Measurements from ENCODE around the gene CANT1.
"Not testable (repeated sequence)": the region's sequence is repeated elsewhere in the genome, so short reads cannot be mapped to it uniquely, and the experiment has no call there.

CANT1 gene

DNA sequence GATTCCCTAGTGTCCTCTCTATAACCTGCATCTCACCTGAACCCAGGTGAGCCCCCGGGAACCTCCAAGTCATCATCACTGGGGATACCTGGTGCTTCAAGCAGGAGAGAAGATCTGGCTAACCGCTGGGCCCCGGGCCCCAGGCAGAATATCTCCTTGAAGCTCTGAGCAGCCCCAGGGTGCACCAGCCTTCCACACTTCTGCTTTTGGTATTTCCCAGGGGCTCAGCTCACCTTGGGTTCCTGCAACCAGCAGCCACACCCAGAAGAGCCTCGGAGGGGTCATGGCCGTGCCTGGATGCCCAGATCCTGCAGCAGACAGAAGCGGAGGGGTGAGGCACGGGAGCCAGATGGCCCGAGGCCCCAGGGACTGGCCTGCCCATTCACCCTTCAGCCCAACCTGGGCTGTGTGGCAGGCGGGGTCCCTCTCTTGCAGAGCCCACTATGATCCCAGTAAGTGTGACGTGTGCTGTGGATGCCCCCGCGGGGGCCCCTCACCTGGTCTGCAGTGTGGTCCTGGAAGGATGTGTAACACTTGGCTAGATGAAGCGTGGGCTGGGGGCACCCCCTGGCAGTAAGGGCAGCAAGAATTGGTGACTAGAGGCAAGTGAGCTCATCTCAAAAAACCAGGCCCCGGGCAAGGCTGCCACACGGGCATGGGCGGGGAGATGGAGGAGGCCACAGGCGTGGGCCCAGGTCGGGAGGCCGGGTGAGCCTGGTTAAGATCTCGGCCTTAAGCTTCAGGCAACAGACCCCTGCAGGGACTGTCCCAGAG, 32.5 kb downstream of the CANT1 start:
- no peak for DNase-seq (ENCODE audit: low read depth)

DNA sequence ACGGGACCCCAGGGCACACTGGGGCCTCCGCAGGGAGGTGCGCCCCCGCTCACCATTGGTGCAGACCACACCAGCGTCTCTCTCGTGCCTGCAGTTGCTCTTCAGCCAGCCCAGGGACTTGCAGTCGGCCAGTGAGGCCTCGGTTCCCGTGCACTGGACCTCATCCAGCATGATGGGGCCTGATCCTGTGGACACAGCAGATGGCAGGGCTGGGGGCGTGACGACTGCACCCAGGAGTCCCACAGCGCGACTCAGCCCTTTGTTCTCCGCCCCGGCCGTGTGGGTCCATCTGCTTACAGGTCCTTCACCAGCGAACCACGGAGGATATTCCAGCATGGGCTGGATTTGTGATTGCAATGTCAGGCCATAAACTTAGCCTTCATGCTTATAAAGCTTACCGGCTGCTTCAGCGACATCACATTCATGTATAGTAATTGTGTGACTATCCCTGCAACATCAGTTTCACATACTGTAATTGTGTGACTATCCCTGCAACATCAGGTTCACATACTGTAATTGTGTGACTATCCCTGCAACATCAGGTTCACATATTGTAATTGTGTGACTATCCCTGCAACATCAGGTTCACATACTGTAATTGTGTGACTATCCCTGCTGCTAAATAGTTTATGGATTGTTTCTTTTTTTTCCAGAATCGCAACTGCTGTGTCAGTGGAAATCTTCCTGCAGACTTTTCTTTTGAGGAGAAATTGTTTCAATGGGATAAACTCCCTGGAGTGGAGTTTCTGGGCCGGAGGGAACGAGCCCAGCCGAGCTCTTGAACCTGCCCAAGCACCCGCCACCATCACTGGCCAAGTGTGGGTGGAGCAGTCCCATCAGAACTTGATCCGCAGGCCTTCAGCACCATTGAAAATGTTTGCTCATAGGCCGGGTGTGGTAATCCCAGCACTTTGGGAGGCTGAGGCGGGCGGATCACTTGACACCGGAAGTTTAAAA, 34.7 kb downstream of the CANT1 start:
- no peak for DNase-seq (ENCODE audit: low read depth)

DNA sequence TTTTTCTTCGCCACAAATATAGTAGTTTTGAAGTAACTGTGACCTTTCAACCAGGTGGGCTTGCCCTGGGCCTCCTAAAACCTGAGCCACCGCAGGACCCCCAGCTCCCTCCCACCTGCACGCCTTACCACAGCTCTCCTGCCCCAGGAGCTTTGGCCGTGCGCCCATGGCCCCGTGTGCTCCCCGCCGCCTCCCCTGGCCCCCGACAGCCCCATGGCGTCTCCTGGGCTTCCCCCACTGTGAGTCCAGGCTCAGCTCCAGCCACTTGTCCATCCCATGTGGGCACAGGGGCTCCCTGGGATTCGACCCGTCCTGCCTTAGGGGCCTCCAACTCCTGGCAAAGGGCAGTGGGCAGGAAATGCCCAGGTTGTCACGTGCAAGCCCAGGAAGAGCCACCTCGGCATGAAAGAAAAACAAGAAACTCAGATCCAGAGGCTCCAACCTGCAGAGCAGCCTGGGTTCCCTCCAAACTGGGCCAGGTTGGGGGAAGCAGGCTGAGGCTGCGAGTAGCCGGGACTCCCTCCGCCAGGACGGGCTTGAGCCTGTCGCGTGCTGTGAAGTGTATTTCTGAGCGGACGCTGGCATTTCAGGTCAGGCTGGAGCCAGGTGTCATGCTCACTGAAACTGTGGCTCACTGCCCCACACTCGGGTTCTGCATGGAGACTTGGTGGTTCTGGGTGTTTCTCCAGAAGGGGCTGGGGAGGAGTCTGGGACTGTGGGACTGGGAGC, 35.6 kb downstream of the CANT1 start:
- DNase-seq (ENCODE audit: low read depth), result no peak

DNA sequence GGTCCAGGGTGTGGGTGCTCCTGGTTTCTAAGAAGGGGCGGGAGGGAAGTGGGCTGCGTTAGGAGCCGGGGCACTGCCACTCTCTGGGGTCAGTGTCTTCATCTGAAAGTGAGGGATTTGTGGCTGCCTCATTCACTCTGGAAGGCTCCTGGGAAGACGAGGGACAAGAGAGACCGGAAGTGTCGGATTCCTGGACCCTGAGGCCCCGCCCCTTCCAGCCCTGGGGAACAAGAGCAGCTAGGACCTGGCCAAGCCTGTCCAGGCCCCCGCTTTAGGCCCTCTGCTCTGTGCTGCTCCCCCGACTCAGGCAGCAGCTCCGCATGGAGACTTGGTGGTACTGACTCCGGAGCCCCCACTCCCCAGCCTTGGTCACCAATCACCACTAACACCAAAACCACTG, 36.4 kb downstream of the CANT1 start:
- no peak for DNase-seq (ENCODE audit: low read depth)

DNA sequence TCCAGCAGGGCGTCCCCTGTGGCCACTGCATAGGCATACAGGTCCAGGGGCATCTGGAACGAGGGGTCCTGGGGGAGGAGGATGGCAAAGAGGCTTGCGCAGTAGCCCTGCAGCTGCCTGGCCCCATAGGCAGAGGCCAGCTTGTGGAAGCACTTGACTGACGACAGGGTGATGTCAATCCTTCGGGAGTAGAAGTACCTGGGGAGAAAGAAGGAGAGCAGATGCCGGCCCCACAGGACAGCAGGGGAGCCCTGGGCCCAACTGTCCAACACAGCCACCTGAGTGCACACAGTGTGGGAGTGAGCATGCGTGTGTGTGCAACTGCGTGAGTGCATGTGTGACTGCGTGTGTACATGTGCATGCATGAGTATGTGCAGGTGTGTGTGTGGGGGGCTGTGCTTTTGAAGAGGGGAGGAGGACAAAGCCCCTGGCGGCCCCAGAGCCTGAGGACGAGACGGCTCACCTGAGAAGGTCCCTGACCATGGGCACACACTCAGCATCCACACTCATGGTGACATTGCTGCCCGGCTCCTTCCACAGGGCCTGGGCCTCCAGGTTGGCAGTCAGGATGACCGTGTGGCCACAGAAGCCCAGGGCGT, 37.0 kb downstream of the CANT1 start:
- DNase-seq (ENCODE audit: low read depth), result no peak

DNA sequence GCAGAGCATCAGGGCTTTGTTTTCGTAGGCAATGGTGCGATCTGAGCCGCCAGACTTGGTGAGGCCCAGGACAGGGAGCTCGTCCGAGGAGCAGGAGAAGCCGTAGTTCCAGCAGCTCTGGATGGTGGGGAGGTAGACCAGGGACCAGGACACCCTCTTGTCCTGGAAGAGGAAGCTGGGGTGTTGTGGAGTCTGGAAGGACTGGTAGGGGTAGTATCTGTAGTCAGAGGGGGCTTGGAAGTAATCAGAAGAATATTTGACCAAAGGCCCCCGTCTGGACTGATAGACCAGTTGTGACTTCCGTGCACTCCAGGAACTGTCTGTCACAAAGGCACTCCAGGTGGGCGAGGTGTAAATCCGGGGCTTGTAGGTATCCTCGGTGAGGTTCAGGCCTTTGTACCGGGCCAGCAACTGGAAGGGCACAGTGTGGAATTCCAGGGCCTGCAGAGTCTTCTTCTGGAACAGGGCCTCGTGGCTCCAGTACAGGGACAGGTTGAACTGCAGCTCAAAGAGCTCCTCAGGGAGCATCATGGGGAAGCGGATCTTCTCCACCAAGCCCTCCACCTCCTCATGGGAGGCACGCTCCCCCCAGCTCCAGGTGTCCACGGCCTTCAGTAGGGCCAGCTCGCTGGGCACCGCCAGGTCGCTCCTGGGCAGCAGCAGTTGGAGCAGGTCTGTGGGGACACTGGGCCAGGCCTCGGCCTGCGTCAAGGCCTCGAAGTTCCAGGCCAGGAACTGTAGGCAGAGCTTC, 37.6 kb downstream of the CANT1 start:
- DNase-seq (ENCODE audit: low read depth), result no peak

DNA sequence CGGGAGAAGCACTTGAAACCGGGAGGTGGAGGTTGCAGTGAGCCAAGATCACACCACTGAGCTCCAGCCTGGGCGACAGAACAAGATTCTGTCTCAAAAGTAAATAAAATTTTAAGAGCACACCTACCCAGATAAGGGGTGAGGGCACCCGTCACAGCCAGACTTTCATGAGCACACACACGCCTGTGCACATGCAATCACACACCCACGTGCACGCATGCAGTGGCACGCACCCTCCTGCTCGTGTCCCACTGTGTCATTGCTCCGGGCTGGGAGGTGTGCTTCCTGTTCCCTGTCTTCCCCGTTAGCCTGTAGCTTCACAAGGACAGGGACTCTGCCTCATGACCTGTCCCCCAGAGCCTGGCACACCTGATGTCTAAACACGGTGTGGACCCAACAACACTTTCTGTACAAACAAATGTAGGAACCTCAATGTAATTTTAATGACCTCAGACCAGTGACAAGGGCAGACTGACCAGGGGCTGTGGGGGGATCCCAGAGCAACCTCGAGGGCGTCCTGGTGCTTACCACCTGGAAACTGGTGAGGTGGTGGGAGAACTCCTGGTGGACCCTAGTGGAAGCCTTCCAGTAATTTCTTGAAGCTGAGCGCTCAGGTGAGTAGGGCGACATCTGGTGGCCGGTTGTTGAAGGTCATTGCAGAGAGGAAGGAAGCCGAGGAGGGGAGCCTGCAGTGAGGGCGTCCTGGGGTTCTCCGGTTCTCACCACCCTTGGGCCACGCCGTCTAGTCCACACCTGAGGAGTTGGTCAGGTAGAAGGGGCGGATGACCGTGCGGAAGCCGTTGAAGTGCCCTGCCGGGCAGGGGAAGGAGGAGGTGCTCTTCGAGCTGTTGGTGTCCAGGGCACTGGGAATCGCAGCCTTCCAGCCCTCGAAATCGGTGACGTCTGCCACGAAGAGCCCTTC, 38.5 kb downstream of the CANT1 start:
- peak; percentile 33 for DNase-seq (ENCODE audit: low read depth)

DNA sequence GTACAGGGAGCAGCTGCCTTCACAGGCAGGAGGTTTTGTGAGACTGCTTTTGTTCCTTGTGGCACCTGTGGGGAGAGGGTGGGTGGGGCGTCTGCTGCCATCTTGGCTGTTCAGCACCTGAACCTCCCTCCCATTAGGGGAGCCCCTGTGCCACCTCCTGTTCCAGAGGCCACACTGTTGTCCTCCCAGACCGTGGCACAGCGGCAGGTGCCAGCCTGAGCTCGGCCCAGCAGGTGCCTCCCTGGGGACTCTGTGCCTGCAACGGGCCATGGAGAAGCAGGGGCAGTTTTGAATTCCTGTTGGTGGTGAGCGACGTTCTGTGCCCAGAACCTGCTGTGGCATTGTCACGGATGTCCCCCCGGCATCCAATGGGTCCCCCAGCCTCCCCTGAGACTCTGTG, 39.7 kb downstream of the CANT1 start:
- DNase-seq (ENCODE audit: low read depth), result no peak

DNA sequence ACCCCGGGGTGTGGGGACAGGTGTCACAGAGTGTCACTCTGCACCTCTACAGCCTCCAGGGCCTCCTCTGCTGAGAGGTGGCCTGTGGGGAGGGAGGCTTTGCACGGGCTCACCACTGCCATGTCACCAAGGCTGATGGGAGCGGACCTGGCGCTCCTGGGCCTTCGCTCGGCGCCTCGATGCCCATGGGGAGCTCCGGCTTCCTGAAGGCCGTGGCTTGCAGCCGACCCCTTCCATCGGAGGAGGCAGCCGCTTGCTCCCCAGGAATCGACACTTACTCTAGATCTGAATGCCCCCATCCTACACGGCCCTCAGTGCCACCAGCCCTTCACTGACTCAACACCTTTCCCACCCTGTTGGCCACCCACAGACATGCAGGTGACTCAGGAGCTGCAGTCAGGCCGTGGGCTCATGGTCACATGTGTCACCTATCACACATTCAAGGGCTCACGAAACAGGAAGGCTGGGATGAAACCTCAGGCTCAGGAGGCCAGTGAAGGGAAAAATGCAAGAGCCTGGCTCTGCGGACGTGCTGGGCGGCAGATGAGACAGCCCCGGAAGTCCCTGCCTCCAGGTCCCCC, 41.7 kb downstream of the CANT1 start:
- DNase-seq (ENCODE audit: low read depth), result no peak

DNA sequence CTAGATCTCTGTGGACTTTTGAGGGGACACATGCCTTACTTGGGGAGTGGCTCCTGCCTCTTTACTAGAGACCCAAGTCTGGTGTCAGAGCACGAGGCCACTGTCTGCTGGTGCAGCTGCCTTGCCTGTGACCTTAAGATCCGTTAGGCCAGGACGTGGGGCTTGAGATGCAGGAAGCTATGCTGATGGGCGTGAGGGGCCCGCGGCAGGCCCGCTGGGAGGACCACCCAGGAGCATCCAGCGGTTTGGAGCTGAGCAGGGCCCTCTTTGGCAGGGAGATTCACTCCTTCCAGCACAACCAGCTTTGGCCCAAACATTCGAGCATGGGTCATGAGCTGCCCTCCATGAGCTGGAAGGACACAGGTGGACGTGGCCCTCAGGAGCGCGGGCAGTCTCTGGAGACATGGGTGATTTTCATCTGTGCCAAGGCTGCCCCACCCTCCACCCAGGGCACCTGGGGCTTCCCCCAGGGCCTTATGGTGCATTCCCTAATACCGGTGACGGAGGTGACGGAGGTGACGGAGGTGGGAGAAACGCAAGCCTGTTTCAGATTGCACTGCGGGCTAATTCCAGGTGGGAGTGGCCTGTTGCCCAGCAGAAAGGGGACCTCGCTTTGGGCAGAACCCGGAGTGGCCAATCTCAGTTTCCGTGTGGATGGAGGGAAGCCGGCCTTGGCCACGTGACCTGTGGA, 42.5 kb downstream of the CANT1 start:
- DNase-seq (ENCODE audit: low read depth), result no peak

DNA sequence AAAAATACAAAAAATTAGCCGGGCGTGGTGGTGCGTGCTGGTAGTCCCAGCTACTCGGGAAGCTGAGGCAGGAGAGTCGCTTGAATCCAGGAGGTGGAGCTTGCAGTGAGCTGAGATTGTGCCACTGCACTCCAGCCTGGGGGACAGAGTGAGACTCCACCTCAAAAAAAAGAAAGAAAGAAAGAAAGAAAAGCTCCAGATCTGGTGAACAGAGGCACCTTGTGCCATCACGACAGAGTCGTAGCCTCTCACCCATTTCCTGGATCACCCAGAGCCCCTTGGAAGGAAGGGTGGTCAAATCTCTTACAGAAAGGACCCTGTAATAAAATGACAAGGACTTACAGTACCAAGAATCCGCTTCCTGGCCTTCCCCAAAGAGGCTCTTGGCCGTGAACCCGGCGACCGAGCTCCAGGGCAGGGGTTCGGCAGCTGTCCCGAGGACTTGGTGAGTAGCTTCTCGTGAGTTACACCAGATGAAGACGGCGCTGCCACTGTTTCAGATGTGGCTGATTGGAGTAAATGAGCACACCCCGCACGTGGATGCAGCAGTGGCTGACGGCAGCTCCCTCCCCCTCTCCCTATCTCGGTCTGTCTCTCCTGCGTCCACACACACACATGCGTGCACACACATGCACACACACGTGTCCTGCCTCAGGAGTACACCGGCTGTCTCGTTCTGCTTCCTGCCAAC, 43.3 kb downstream of the CANT1 start:
- no peak for DNase-seq (ENCODE audit: low read depth)

DNA sequence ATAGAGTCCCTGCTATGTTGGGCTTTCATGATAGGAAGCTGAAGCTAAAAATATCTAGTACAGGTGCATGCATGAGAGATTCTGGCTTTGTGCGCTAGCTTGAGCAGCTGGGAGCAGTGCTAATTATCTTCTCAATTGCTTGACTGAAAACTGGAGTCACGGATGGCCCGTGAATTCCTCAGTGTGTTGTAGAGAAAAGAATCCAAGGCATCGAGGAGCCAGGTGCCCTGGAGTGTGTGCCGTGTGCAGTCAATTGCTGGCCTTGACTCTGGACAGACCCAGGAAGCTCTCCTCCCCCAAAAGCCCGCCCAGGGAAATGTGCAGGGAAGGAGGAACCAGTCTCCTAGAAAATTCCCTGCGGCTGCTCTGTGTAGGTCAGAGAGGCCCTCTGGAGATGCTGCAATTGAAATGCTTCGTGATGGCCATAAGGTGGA, 44.1 kb downstream of the CANT1 start:
- no peak for DNase-seq (ENCODE audit: low read depth)

DNA sequence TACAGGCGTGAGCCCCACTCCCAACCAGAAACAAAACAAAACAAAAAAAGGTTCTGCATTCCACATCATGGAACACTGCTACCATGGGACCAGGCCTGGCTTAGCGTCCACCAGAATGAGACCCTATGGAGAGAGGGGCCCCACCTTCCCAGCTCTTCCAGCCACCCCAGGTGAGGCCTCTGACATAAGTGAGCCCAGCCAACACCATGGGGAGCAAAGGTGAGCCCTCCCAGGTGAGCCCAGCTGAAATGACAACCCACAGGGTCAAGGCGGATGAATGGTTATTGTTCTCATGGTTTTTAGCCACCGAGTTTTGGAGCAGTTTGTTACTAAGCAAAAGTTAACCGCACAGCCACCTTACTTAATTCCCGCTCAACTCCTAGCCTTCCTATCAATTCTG, 46.2 kb downstream of the CANT1 start:
- no peak for DNase-seq (ENCODE audit: low read depth)

DNA sequence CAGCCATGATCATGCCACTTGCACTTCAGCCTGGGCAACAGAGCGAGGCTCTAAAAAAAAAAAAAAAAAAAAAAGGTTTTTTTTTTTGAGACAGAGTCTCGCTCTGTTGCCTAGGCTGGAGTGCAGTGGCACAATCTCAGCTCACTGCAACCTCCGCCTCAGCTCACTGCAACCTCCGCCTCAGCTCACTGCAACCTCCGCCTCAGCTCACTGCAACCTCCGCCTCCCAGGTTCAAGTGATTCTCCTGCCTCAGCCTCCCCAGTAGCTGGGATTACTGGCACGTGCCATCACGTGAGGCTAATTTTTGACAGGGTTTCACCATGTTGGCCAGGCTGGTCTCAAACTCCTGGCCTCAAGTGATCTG, 46.6 kb downstream of the CANT1 start:
- DNase-seq (ENCODE audit: low read depth), result not testable (repeated sequence)

DNA sequence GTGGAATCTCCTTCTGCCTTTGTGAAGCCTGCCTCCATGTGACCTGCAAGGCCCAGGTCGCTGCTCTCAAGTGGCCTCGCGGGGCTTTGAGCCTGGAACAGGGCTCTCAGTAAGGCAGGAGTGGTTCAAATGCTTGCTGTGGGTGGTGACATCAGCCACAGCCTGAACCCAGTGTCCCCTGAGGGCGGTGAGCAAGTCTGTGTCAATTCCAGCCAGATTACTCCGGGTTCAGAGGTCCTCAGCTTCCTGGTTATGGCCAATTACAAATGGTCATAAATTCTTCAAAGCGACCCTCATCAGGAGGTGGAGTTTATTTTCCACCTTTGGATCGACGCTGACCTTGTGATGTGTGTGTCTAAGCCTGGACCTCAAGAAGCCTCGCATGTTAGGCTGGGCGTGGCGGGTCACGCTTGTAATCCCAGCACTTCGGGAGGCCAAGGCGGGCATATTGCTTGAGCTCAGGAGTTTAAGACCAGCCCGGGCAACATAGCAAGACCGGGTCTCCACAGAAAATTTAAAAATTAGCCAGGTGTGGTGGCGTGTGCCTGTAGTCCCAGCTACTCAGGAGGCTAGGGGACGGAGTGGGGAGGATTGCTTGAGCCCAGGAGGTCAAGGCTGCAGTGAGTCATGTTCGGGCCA, 47.1 kb downstream of the CANT1 start:
- DNase-seq (ENCODE audit: low read depth), result no peak

DNA sequence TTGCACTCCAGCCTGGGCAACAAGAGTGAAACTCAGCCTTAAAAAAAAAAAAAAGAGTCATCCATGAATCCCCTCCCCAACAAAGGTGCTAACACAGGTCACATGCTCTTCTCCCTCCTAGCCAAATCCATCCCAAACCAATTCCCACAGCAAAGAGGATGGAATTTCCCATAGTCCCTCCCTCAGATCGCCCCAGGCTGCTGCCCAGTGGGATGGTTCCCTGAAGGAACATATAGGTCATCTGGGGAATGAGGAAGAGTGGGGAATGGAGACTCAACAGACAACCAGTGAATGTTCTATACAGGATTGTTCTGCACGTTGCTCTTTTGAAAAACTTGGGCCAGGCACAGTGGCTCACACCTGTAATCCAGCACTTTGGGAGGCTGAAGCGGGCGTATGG, 48.0 kb downstream of the CANT1 start:
- no peak for DNase-seq (ENCODE audit: low read depth)

DNA sequence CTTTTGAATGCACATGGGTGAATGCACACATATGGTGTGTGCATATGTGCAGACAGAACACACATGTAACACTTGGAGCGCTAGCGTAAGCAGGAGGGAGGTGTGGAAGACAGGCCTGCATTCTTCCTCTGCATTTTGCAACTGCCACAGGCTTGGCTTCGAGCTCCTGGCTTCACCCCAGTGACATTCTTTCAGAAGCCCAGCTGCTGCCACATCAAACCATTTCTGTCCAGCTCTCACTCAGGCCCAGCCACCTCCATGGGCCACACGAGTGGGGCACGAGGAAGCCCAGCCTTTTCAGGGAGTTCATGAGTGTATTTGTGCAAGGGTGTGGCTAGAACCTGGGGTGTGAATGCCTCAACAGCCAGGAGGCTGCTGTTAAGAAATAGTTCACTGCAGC, 48.6 kb downstream of the CANT1 start:
- DNase-seq (ENCODE audit: low read depth), result no peak

DNA sequence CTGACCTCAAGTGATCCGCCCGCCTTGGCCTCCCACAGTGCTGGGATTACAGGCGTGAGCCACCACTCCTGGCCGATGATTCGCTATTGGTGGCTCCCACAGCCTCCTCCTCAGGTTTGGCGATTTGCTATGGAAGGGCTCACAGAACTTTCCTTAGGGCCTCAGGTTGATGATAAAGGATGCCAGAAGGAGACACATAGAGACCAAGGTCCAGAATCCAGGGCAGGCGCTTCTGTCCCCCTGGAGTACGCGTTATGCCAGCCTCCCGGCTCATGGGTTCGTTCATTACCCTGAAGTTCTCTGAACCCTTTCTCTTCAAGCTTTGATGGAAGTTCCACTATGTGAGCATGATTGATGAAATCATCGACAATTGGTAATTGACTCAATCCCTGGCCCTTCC, 49.8 kb downstream of the CANT1 start:
- no peak for DNase-seq (ENCODE audit: low read depth)

All from T-helper 22 cell (primary cell).